Activated CD4-positive, alpha-beta T cell treated with anti-CD3 and anti-CD28 coated beads for 36 hours (primary cell): ENCODE measurements around the gene ZBTB7B. TPM values are rescaled to one million over a fixed set of nuclear protein-coding genes. Genes with fewer than 3 reads are reported as not detected.
"Not testable (repeated sequence)": the region's sequence is repeated elsewhere in the genome, so short reads cannot be mapped to it uniquely, and the experiment has no call there.

Experiments
- ATAC-seq: fragments of 200-7000 bp; cut with Tn5 transposase; one replicate; pipeline ENCODE4 v1.10.0; 2021; ENCODE audit warnings: mild to moderate bottlenecking, moderate library complexity
- CTCF ChIA-PET: fragments of 350-600 bp; sonication (Branson Sonifier 250); formaldehyde crosslinking; loops from one replicate; lab custom pipeline; 2021; ENCODE audit warnings: antibody characterized with exemption; lab: Charles Lee
- POLR2A ChIA-PET: fragments of 350-600 bp; sonication (Branson Sonifier 250); formaldehyde crosslinking; loops from one replicate; lab custom pipeline; 2021; ENCODE audit warnings: antibody characterized with exemption, inconsistent platforms; lab: Charles Lee
- DNase-seq: peaks from one replicate; pipeline ENCODE4 v3.0.0-alpha.2; 2020
- H3K27ac Mint-ChIP-seq: one replicate; pipeline ENCODE4 v1.8.0; 2021; ENCODE audit warnings: mixed read lengths
- H3K27me3 Mint-ChIP-seq: one replicate; pipeline ENCODE4 v1.8.0; 2021; ENCODE audit warnings: mixed read lengths
- H3K36me3 Mint-ChIP-seq: one replicate; pipeline ENCODE4 v1.8.0; 2021; ENCODE audit warnings: low read depth, mixed read lengths
- H3K4me1 Mint-ChIP-seq: one replicate; pipeline ENCODE4 v1.8.0; 2021; ENCODE audit warnings: mixed read lengths
- H3K4me3 Mint-ChIP-seq: one replicate; pipeline ENCODE4 v1.8.0; 2021; ENCODE audit warnings: mild to moderate bottlenecking, moderate library complexity, mixed read lengths
- H3K9me3 Mint-ChIP-seq: one replicate; pipeline ENCODE4 v1.8.0; 2021; ENCODE audit warnings: low read depth, mixed read lengths
- intact Hi-C, 2 experiments: fragments of 100-400 bp; cut with DNase I in 1 of 2; cut with micrococcal nuclease in 1 of 2; formaldehyde crosslinking; loops; one replicate each; pipeline versions ENCODE4 v1.14.2 to v1.15.1; 2022 to 2024; cut with DNase I, micrococcal nuclease
- total RNA-seq, 2 experiments: library from RNA; stranded (reverse); gene quantifications; one replicate each; pipeline ENCODE4 v1.2.3, GENCODE V29; 2021

The ZBTB7B gene
- total RNA-seq, 2 experiments from 2014 or later = 94.0 to 105 TPM

- ChIA-PET CTCF (interaction anchor here (0.5 to 6.5 kb wide), 17 partner anchors 12 to 649 kb away, joined by 3 to 82 read pairs (median 4); partner anchors contain the start of genes LENEP and PBXIP1), POLR2A (interaction anchor here (0.6 to 2.5 kb wide), 6 partner anchors 10 to 99 kb away, joined by 3 to 10 read pairs (median 4); partner anchors contain the start of gene PYGO2)
- no peaks in the 10 kb centered on the region for H3K9me3 Mint-ChIP-seq
- no peak for ATAC-seq
- no peak overlapping the region for H3K4me3 Mint-ChIP-seq
- intact Hi-C loops = loop anchor here (1.0 to 5.0 kb wide), 10 partner anchors 10 to 188 kb away; partner anchors contain the start of genes ADAM15 (in 2 of the 2), CKS1B (in 2 of the 2), KRTCAP2 (in 1 of the 2) and PYGO2 (in 1 of the 2)
- no peaks in the 10 kb centered on the region for H3K27me3 Mint-ChIP-seq
- H3K36me3 Mint-ChIP-seq = peaks cover 31% of the 10 kb centered on the region
- peak; percentile 32 for DNase-seq
- H3K27ac Mint-ChIP-seq = no peak overlapping the region
- peaks cover 25% of the 10 kb centered on the region for H3K4me1 Mint-ChIP-seq
Measured at GRCh38 chr1:154983776-154984466, 18.7 kb upstream of the ZBTB7B start.

- H3K27ac Mint-ChIP-seq, H3K27me3 Mint-ChIP-seq: not testable (repeated sequence)
Measured at GRCh38 chr1:154986736-154987135, 15.9 kb upstream of the ZBTB7B start.

GRCh38 chr1:154987326-154987725, 15.3 kb upstream of the ZBTB7B start:
- H3K4me1 Mint-ChIP-seq = peaks cover 21% of the 10 kb centered on the region
- H3K4me3 Mint-ChIP-seq = no peak overlapping the region
- POLR2A ChIA-PET = no interaction called here
- no peak for ATAC-seq
- CTCF ChIA-PET = interaction anchor here (1.2 to 2.2 kb wide), 2 partner anchors 11 to 26 kb away, joined by 3 to 9 read pairs; partner anchors contain the start of gene PYGO2
- H3K36me3 Mint-ChIP-seq = peaks cover 24% of the 10 kb centered on the region
- no peak for DNase-seq
- H3K27ac Mint-ChIP-seq = no peak overlapping the region
- H3K27me3 Mint-ChIP-seq = no peaks in the 10 kb centered on the region
- intact Hi-C loops = no loop called here
- no peaks in the 10 kb centered on the region for H3K9me3 Mint-ChIP-seq

More at GRCh38 chr1:154986736-154987135, 15.9 kb upstream of the ZBTB7B start:
- ATAC-seq, DNase-seq, H3K9me3 Mint-ChIP-seq, intact Hi-C loops, H3K4me3 Mint-ChIP-seq: not testable (repeated sequence)
- H3K36me3 Mint-ChIP-seq = peaks cover 26% of the 10 kb centered on the region
- POLR2A ChIA-PET = interaction anchor here (0.8 kb wide), 1 partner anchor 10 kb away, joined by 6 read pairs; no protein-coding TSS in a partner anchor
- CTCF ChIA-PET = interaction anchor here (1.1 to 6.5 kb wide), 3 partner anchors 10 to 25 kb away, joined by 3 to 82 read pairs (median 4); partner anchors contain the start of genes LENEP and PYGO2
- peaks cover 23% of the 10 kb centered on the region for H3K4me1 Mint-ChIP-seq

DNA sequence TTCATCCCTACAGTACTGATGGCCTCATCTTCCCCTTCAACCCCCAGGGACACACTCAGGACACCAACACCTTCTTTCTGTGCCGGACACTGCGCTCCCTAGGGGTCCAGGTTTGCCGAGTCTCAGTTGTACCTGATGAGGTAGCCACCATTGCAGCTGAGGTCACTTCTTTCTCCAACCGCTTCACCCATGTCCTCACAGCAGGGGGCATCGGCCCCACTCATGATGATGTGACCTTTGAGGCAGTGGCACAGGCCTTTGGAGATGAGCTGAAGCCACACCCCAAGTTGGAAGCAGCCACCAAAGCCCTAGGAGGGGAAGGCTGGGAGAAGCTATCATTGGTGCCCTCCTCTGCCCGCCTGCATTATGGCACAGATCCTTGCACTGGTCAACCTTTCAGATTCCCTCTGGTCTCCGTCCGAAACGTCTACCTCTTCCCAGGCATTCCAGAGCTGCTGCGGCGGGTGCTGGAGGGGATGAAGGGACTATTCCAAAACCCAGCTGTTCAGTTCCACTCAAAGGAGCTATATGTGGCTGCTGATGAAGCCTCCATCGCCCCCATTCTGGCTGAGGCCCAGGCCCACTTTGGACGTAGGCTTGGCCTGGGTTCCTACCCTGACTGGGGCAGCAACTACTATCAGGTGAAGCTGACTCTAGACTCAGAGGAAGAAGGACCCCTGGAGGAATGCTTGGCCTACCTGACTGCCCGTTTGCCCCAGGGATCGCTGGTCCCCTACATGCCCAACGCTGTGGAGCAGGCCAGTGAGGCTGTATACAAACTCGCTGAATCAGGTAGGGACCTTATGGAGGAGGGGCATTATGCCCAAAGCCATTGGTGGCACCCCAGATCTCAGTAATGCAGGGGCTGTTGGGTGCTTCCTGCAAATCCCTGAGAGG, 14.3 kb upstream of the ZBTB7B start:
- Mint-ChIP-seq H3K9me3 (no peaks in the 10 kb centered on the region), H3K36me3 (peaks cover 23% of the 10 kb centered on the region), H3K27ac (no peak overlapping the region), H3K4me1 (peaks cover 19% of the 10 kb centered on the region), H3K4me3 (no peak overlapping the region), H3K27me3 (no peaks in the 10 kb centered on the region)
- CTCF ChIA-PET = interaction anchor here (1.0 to 2.2 kb wide), 5 partner anchors 10 to 52 kb away, joined by 3 to 9 read pairs (median 3); partner anchors contain the start of gene PYGO2
- DNase-seq = peak; percentile 32
- POLR2A ChIA-PET = interaction anchor here (0.7 kb wide), 1 partner anchor 9 kb away, joined by 3 read pairs; no protein-coding TSS in a partner anchor
- intact Hi-C loops = no loop called here
- no peak for ATAC-seq

DNA sequence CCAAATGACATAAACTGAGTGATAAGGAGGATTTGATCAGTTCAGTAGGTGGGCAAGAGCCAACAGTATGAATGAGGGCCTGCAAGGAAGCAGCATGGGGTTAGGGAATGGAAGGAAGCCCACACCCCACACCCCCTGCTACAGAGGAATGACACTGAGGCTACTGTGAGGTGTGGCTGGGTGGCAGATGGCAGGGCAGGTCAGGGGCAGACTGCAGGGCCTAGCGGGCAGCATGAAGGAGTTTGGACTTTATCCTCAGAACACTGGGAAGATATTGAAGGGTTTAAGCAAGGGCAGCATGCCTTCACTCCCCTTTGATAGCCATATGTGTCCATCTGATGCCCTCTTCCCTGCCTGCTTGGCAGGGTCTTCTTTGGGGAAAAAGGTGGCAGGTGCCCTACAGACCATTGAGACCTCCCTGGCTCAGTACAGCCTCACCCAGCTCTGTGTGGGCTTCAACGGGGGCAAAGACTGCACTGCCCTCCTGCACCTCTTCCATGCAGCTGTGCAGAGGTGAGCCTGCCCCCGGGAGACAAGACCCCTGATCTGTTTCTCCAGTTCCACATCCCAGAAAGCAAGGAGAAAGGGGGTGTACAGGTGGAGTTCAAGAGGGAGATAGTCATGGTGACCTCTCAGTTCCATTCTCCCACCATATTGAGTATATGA, 13.3 kb upstream of the ZBTB7B start:
- DNase-seq (no peak), ATAC-seq (no peak)
- Mint-ChIP-seq H3K4me1 (peaks cover 15% of the 10 kb centered on the region), H3K27ac (no peak overlapping the region), H3K36me3 (peaks cover 23% of the 10 kb centered on the region), H3K27me3 (no peaks in the 10 kb centered on the region), H3K9me3 (no peaks in the 10 kb centered on the region), H3K4me3 (no peak overlapping the region)
- ChIA-PET POLR2A (no interaction called here), CTCF (interaction anchor here (1.0 to 2.2 kb wide), 2 partner anchors 9 to 27 kb away, joined by 3 to 9 read pairs; no protein-coding TSS in a partner anchor)
- intact Hi-C loops = no loop called here

- ChIA-PET CTCF (no interaction called here), POLR2A (interaction anchor here (0.6 kb wide), 1 partner anchor 234 kb away, joined by 3 read pairs; no protein-coding TSS in a partner anchor)
- no peak for ATAC-seq
- no peak for DNase-seq
- H3K36me3 Mint-ChIP-seq = peaks cover 20% of the 10 kb centered on the region
- intact Hi-C loops = no loop called here
- H3K27me3 Mint-ChIP-seq = no peaks in the 10 kb centered on the region
- H3K27ac Mint-ChIP-seq = no peak overlapping the region
- H3K9me3 Mint-ChIP-seq = no peaks in the 10 kb centered on the region
- H3K4me1 Mint-ChIP-seq = peaks cover 9% of the 10 kb centered on the region
- no peak overlapping the region for H3K4me3 Mint-ChIP-seq
Measured at GRCh38 chr1:154990276-154990675, 12.3 kb upstream of the ZBTB7B start.

DNA sequence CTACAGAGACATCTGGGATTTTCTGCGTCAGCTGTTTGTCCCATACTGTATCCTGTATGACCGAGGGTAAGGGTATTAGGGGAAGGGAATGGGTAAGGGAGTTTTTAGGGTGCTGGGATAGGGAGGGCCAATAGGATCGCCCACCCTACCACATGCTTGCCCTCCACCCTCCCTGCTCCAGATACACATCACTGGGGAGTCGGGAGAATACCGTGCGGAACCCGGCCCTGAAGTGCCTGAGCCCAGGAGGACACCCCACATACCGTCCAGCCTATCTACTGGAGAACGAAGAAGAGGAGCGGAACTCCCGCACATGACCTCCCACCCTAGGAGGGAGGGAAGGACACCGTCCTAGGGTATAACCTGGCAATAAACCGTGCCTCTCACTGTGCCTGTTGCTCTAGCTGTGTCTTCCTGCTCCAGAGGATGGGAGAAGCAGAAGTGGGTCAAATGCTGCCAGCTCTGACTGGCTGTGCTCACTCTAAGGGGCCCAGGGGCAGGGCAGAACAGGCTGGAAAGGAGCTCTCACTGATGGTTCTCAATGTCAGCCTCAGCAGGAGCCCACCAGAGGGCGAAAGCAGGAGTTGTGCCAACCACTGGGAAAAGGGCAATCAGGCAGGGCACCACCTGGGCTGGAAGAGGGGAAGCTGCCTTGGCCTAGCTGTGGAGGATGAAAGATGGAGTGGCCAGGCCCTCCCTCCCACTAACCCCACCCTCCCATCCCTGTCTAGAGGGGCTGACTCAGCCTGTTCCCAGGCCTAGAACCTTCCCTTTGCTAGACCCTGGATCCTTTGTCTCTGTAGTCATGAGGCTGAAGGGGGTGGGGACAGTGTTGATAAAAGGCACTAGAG, 9.7 kb upstream of the ZBTB7B start:
- DNase-seq (peak; percentile 24), ATAC-seq (peak; percentile 14)
- Mint-ChIP-seq H3K9me3 (no peaks in the 10 kb centered on the region), H3K36me3 (peaks cover 13% of the 10 kb centered on the region), H3K27me3 (no peaks in the 10 kb centered on the region), H3K4me3 (no peak overlapping the region), H3K4me1 (peaks cover 23% of the 10 kb centered on the region), H3K27ac (no peak overlapping the region)
- POLR2A ChIA-PET = interaction anchor here (0.7 to 1.3 kb wide), 2 partner anchors 19 to 37 kb away, joined by 3 to 4 read pairs; partner anchors contain the start of gene PBXIP1
- intact Hi-C loops = no loop called here
- CTCF ChIA-PET = interaction anchor here (1.3 to 8.6 kb wide), 3 partner anchors 9 to 92 kb away, joined by 3 to 82 read pairs (median 6); partner anchors contain the start of gene FLAD1

DNA sequence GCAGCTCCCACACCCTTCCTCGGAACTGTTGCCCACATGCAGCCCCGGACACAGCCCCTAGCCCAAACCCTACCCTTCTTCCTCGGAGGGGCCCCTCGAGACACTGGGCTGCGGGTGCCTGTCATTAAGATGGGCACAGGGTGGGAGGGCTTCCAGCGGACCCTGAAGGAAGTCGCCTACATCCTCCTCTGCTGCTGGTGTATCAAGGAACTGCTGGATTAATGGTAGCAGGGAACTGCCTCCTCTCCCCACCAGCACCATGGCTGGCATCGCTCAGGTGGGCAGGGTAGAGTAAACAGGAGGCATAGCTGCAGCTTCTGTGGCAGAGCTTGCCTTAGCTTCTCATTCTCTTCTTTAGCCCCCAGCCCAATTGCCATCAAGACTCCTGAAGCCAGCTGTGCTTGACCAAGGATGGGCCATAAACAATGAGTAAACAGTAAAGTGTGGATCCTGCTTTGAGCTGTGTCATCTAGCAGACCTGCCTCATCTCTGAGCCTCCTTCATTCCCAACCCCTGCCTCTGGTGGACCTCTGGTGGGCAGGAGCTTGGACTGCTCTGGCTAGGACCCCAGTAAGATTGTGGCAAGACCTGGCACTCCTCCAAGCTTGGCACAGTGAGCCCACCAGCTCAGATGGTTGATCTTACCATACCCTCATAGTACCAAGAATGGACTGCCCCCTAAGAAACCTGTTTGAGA, 8.9 kb upstream of the ZBTB7B start, which contains the start of gene LENEP:
Gene LENEP (plus strand): TSS at position 15 of the 697 bp plus-strand sequence. CDS start 22 bp downstream, at position 37.
- CTCF ChIA-PET = interaction anchor here (0.7 to 8.6 kb wide), 8 partner anchors 10 to 907 kb away, joined by 3 to 82 read pairs (median 4); partner anchors contain the start of gene FLAD1
- no peak within 1 kb of the TSS for H3K27ac Mint-ChIP-seq

DNA sequence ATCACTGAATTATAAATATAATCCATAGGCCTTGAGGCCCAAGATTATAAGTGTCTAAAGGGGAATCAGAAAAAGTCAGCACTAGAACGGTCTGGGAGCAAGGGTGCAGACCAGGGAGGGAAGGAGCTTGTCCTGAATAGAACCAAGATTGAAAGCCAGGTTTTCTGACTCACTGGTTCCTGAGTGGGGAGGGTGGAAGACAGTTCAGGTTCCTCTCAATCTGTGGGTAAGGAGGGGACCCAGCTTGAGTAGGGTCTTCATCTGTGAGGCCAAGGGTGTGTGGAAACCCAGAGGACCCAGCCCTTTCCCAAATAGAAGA, 8.4 kb upstream of the ZBTB7B start:
- no peak overlapping the region for H3K27ac Mint-ChIP-seq
- CTCF ChIA-PET = interaction anchor here (0.7 to 8.6 kb wide), 10 partner anchors 11 to 906 kb away, joined by 3 to 82 read pairs (median 4); partner anchors contain the start of genes ADAM15 and FLAD1
- no peaks in the 10 kb centered on the region for H3K27me3 Mint-ChIP-seq
- H3K36me3 Mint-ChIP-seq = peaks cover 5% of the 10 kb centered on the region
- intact Hi-C loops = no loop called here
- H3K9me3 Mint-ChIP-seq = no peaks in the 10 kb centered on the region
- POLR2A ChIA-PET = interaction anchor here (1.1 kb wide), 1 partner anchor 14 kb away, joined by 4 read pairs; no protein-coding TSS in a partner anchor
- no peak overlapping the region for H3K4me3 Mint-ChIP-seq
- peaks cover 27% of the 10 kb centered on the region for H3K4me1 Mint-ChIP-seq
- ATAC-seq (no peak), DNase-seq (no peak)

More for the DNA sequence above, 8.9 kb upstream of the ZBTB7B start, which contains the start of gene LENEP:
- H3K4me1 Mint-ChIP-seq = peaks cover 26% of the 10 kb centered on the region
- no peaks in the 10 kb centered on the region for H3K27me3 Mint-ChIP-seq
- H3K9me3 Mint-ChIP-seq = no peaks in the 10 kb centered on the region
- POLR2A ChIA-PET = interaction anchor here (1.1 to 1.3 kb wide), 2 partner anchors 14 to 20 kb away, joined by 3 to 4 read pairs; no protein-coding TSS in a partner anchor
- H3K4me3 Mint-ChIP-seq = no peak within 1 kb of the TSS
- H3K36me3 Mint-ChIP-seq = peaks cover 9% of the 10 kb centered on the region
- intact Hi-C loops = no loop called here
- no peak for DNase-seq
- ATAC-seq = no peak
